Islet precursor cell (in vitro differentiated cells): Measurements from ENCODE around the gene PROM2.
"Not testable (repeated sequence)": the region's sequence is repeated elsewhere in the genome, so short reads cannot be mapped to it uniquely, and the experiment has no call there.

Experiments used
- DNase-seq: peaks from one replicate; pipeline ENCODE4 v3.0.0-alpha.2; 2018

Gene PROM2

GRCh38 chr2:95269036-95269680, 5.1 kb upstream of the PROM2 start:
- DNase-seq, result no peak

GRCh38 chr2:95269745-95270144, 4.5 kb upstream of the PROM2 start:
- not testable (repeated sequence) for DNase-seq

GRCh38 chr2:95270541-95271081, 3.6 kb upstream of the PROM2 start:
- peak; percentile 35 for DNase-seq

GRCh38 chr2:95271381-95271971, 2.8 kb upstream of the PROM2 start:
- DNase-seq, result peak; percentile 31

GRCh38 chr2:95272299-95272751, 1.9 kb upstream of the PROM2 start:
- peak; percentile 35 for DNase-seq

GRCh38 chr2:95272781-95273180, 1.5 kb upstream of the PROM2 start:
- peak; percentile 29 for DNase-seq

- no peak for DNase-seq
Measured at GRCh38 chr2:95273566-95274290, 521 bp upstream of the PROM2 start.

- no peak for DNase-seq
Measured at GRCh38 chr2:95275151-95275515, 884 bp downstream of the PROM2 start.

- DNase-seq, result no peak
Measured at GRCh38 chr2:95275601-95276243, 1.5 kb downstream of the PROM2 start.

GRCh38 chr2:95276244-95276887, 2.1 kb downstream of the PROM2 start:
- DNase-seq, result no peak

- DNase-seq, result no peak
Measured at GRCh38 chr2:95276888-95277245, 2.6 kb downstream of the PROM2 start.

- no peak for DNase-seq
Measured at GRCh38 chr2:95277246-95277906, 3.1 kb downstream of the PROM2 start.

- no peak for DNase-seq
Measured at GRCh38 chr2:95278051-95278471, 3.8 kb downstream of the PROM2 start.

- DNase-seq, result no peak
Measured at GRCh38 chr2:95278637-95279225, 4.5 kb downstream of the PROM2 start.

- DNase-seq, result no peak
Measured at GRCh38 chr2:95279435-95280035, 5.3 kb downstream of the PROM2 start.

GRCh38 chr2:95281071-95281470, 6.8 kb downstream of the PROM2 start:
- no peak for DNase-seq

GRCh38 chr2:95281786-95282185, 7.5 kb downstream of the PROM2 start:
- DNase-seq, result no peak

GRCh38 chr2:95282458-95282857, 8.2 kb downstream of the PROM2 start:
- no peak for DNase-seq

- no peak for DNase-seq
Measured at GRCh38 chr2:95283562-95283961, 9.3 kb downstream of the PROM2 start.

- no peak for DNase-seq
Measured at GRCh38 chr2:95284886-95285541, 10.8 kb downstream of the PROM2 start.

- no peak for DNase-seq
Measured at GRCh38 chr2:95285542-95285932, 11.3 kb downstream of the PROM2 start.
